ENCODE results near the gene CCDC187.
A peak's percentile ranks its signal among the peaks of the same experiment; 100 is the strongest.
"Not testable (repeated sequence)": the region's sequence is repeated elsewhere in the genome, so short reads cannot be mapped to it uniquely, and the experiment has no call there.

Gene CCDC187

GRCh38 chr9:136268735-136269134, 35.2 kb downstream of the CCDC187 start:
- no peak for DNase-seq (ENCODE audit: low read depth in 2 of 3, low spot score in 1 of 3)

- no peak for DNase-seq (ENCODE audit: low read depth in 2 of 3, low spot score in 1 of 3)
Measured at GRCh38 chr9:136268318-136268717, 35.6 kb downstream of the CCDC187 start.

GRCh38 chr9:136267261-136268111, 36.4 kb downstream of the CCDC187 start:
- peak; percentile 78 to 88 (median 78) for DNase-seq (ENCODE audit: low read depth in 2 of 3, low spot score in 1 of 3)

- DNase-seq (ENCODE audit: low read depth in 2 of 3, low spot score in 1 of 3), result not testable (repeated sequence)
Measured at GRCh38 chr9:136266641-136267040, 37.3 kb downstream of the CCDC187 start.

- DNase-seq (ENCODE audit: low read depth in 2 of 3, low spot score in 1 of 3), result no peak
Measured at GRCh38 chr9:136265561-136266355, 38.1 kb downstream of the CCDC187 start.

GRCh38 chr9:136264441-136265405, 39.2 kb downstream of the CCDC187 start:
- no peak for DNase-seq (ENCODE audit: low read depth in 2 of 3, low spot score in 1 of 3)

GRCh38 chr9:136264031-136264430, 39.9 kb downstream of the CCDC187 start:
- no peak for DNase-seq (ENCODE audit: low read depth in 2 of 3, low spot score in 1 of 3)

- DNase-seq (ENCODE audit: low read depth in 2 of 3, low spot score in 1 of 3), result no peak
Measured at GRCh38 chr9:136262671-136263178, 41.2 kb downstream of the CCDC187 start.

GRCh38 chr9:136261686-136262430, 42.0 kb downstream of the CCDC187 start:
- no peak for DNase-seq (ENCODE audit: low read depth in 2 of 3, low spot score in 1 of 3)

- no peak for DNase-seq (ENCODE audit: low read depth in 2 of 3, low spot score in 1 of 3)
Measured at GRCh38 chr9:136260936-136261472, 42.9 kb downstream of the CCDC187 start.

GRCh38 chr9:136260521-136260920, 43.4 kb downstream of the CCDC187 start:
- no peak for DNase-seq (ENCODE audit: low read depth in 2 of 3, low spot score in 1 of 3)

- no peak for DNase-seq (ENCODE audit: low read depth in 2 of 3, low spot score in 1 of 3)
Measured at GRCh38 chr9:136259836-136260235, 44.1 kb downstream of the CCDC187 start.

- no peak for DNase-seq (ENCODE audit: low read depth in 2 of 3, low spot score in 1 of 3)
Measured at GRCh38 chr9:136259517-136259813, 44.4 kb downstream of the CCDC187 start.

GRCh38 chr9:136258786-136259516, 44.9 kb downstream of the CCDC187 start:
- DNase-seq (ENCODE audit: low read depth in 2 of 3, low spot score in 1 of 3), result no peak

GRCh38 chr9:136258299-136258625, 45.6 kb downstream of the CCDC187 start:
- DNase-seq (ENCODE audit: low read depth in 2 of 3, low spot score in 1 of 3), result no peak

GRCh38 chr9:136257381-136258298, 46.3 kb downstream of the CCDC187 start:
- no peak for DNase-seq (ENCODE audit: low read depth in 2 of 3, low spot score in 1 of 3)

GRCh38 chr9:136255896-136256890, 47.7 kb downstream of the CCDC187 start:
- no peak for DNase-seq (ENCODE audit: low read depth in 2 of 3, low spot score in 1 of 3)
